Measurements from ENCODE around the gene ETV4.
"Not testable (repeated sequence)": the region's sequence is repeated elsewhere in the genome, so short reads cannot be mapped to it uniquely, and the experiment has no call there.

The ETV4 gene

DNA sequence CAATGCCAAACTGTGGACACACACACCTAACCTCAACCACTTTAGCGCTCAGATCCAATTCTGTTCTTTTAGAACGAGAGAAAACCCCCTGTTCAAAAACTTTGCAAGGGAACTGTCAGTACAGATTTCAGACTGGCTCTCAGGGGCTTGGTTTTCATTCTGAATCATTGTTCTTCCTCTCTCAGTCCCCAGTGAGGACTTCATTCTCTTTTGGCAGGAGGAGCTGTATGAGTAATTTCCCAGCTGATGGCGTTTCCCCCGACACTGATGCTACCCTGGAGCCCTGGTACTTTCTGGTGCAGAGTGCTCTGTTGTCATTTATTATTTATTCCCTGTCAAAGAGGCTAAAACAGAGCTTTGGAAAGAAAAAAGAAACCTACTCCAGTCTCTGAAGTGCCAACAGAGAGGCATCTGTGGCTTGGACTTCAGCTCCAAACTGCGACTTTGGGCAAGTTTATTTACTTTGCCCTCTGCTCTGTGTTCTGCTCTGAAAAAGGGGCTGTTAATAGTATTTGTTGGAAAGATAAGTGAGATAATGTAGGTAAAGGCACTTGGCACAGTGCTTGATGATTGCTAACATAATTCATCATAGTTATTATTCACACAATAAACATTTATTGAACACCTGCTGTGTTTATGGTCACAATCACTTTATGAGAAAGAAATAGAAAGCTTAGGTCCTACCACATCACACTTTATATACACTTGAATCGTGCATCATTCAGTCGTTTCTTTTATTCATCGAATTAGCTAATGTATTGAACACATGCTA, 28.3 kb downstream of the ETV4 start:
- DNase-seq (ENCODE audit: low read depth in 2 of 3, low spot score in 2 of 3): no peak

DNA sequence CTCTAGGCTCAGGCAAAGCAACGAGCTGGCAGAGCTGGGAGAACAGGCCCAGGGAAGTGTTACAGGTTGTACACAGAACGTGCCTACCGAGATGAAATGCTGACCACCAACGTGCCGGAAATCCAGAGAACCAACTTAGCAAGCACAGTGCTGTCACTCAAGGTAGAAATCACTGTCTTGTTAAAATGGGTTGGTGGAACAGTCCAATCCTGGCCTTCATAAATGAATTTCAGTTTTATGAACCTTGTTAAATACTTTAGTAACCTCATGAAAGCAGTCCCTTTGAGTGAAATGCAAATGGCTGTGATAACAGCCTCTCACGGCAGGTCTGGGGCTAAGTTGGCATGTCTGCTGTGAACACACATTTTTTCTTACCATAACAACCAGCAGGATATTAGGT, 29.0 kb downstream of the ETV4 start:
- no peak for DNase-seq (ENCODE audit: low read depth in 2 of 3, low spot score in 2 of 3)

DNA sequence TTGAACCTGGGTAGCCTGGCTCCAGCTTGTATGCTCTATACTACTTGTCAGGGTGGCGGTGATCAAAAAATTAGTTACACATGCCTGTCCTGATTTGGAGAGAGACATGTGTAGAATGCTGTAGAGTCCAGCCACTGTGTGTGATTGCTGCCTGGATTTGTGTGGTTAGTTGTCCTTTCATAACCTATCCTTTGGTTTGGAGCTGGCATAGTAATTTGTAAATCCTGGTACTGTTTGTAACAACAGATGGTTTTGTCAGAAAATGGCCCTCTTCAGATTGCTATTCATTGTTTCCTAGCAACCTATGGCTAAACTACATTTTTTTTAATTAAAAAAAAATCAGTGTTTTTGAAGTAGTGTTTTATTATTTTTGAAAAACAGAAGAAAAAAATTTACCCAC, 30.5 kb downstream of the ETV4 start:
- no peak for DNase-seq (ENCODE audit: low read depth in 2 of 3, low spot score in 2 of 3)

DNA sequence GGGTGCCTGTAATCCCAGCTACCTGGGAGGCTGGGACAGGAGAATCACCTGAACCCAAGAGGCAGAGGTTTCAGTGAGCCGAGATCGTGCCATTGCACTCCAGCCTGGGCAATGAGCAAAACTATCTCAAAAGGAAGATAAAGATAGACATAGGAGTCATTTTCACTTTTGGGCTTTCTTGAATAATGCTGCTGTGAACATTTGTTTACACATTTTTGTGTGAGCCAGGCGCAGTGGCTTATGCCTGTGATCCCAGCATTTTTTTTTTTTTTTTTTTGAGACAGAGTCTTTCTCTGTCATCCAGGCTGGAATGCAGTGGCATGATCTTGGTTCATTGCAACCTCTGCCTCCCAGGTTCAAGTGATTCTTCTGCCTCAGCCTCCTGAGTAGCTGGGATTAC, 34.9 kb downstream of the ETV4 start:
- not testable (repeated sequence) for DNase-seq (ENCODE audit: low read depth in 2 of 3, low spot score in 2 of 3)

DNA sequence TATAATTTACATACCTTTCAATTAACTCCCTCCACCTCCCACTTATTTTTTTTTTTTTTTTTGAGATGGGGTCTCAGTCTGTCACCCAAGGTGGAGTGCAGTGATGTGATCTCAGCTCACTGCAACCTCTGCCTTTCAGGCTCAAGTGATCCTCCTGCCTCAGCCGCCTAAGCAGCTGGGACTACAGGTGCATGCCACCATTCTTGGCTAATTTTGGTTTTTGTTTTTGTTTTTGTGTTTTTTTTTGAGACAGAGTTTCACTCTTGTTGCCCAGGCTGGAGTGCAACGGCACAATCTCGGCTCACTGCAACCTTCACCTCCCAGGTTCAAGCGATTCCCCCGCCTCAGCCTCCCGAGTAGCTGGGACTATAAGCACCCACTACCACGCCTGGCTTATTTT, 36.7 kb downstream of the ETV4 start:
- DNase-seq (ENCODE audit: low read depth in 2 of 3, low spot score in 2 of 3): not testable (repeated sequence)

DNA sequence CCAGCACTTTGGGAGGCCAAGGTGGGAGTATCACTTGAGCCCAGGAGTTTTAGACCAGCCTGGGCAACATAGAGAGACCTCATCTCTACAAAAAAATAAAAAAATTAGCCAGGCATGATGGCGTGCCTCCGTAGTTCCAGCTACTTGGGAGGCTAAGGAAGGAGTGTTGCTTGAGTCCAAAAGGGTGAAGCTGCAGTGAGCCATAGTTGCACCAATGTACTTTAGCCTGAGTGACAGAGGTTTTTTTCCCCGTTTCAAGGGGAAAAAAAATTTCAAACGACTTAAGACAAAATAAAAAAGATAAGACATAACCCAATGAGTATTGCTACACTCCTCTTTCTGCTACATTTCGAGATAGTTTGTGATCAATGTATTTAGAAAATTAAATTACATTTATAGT, 55.5 kb downstream of the ETV4 start:
- DNase-seq (ENCODE audit: low read depth in 2 of 3, low spot score in 2 of 3): no peak

DNA sequence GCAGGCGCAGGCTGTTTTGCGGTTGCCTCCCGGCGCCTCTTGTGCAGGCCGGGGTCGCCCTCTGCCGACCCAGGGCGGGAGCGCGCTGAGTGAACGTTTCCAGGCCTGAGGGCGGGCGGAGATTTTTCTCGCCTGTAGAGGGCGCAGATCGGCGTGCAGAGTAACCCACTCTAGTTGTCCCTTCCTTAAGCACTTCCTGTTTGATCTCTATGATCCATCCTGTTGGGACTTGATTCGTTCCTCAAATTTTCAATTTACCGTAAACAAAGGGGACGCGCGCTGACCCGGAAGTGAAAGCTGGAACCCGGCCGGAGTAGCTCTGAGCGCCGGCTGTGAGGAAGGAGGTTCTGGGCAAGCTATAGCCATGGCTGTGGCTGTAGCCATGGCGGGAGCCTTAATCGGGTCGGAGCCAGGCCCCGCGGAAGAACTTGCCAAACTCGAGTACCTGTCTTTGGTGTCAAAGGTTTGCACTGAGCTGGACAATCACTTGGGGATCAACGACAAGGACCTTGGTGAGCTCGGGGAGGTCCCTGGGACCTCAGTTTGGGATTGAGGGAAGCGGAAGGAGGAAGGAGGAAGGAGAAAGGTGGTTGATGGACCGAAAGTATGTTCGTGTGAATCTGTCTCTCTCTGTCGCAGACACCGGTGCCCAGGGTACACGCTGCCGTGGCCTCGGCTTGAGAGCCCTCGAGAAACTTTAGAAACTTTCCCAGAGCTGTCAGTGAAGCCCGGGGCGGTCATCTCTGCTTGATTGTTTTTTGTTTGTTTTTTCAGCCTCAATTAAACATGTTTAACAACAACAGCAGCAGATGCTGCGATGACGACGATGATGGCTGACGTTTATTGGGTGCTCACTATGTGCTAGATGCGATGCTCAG, 62.2 kb downstream of the ETV4 start, which contains the start of gene DHX8:
Gene DHX8 (plus strand): TSS at position 302 of the 878 bp plus-strand sequence. CDS start 63 bp downstream, at position 365.
- DNase-seq (ENCODE audit: low read depth in 2 of 3, low spot score in 2 of 3): peak; percentile 96 to 97 (median 97)

DNA sequence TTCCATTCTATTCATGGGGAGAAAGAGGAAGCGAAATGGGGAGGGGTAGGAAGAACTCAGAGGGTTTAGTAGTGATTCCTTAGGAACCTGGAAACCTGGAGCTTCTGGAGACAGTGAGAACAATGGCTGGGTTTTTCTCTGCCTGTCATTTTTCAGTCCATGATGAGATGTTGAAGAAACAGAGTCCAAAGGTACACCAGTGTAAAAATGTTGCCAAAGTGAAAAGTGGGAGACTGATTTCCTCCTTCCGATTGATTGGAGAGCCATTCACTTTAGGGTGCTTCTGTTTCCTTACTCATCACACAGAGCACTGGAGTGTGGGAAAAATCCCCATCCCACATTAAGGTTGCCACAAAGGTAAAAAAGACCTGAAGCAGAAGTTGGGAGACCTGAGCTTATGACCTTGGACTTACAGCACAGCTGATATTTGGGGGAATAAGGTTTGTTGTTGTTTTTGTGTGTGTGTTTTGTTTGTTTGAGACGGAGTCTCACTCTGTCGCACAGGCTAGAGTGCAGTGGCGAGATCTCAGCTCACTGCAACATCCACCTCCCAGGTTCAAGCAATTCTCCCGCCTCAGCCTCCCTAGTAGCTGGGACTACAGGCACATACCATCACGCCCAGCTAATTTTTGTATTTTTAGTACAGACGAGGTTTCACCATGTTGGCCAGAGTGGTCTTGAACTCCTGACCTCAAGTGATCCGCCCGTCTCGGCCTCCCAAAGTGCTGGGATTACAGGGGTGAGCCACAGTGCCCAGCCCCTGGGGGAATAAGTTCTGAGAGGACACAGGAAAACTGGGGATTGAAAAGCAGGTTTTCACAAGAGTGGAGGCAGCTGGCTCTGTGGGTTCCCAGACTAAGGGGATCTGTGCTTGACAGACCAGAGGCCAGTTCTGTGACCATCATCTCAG, 63.8 kb downstream of the ETV4 start:
- no peak for DNase-seq (ENCODE audit: low read depth in 2 of 3, low spot score in 2 of 3)

DNA sequence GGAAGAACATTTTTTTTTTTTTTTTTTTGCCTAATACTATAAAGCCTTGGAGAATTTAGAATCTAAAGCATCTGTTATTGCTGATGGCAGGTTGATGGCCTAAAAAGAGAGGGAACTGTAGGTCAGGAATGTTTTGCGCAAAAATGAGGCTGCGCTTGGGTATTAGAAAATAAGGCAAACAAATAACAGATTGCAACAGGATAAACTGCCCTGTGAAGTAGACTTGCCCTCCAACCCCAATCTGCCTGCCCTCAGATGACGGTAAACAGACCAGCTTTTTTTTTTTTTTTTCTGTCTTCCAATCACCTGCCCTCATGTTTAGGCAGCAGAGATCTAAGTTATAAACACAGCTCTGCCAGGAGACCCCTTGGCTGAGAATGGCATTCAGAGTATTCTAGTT, 66.2 kb downstream of the ETV4 start:
- no peak for DNase-seq (ENCODE audit: low read depth in 2 of 3, low spot score in 2 of 3)

Measured in activated CD8-positive, alpha-beta memory T cell treated with anti-CD3 and anti-CD28 coated beads for 48 hours (primary cell).